H1 (cell line): ENCODE data around the gene AFF1. TPM values are rescaled to one million over a fixed set of nuclear protein-coding genes. Genes with fewer than 3 reads are reported as not detected.

ENCODE experiments used
- CTCF ChIA-PET: fragments of 300-600 bp; sonication (Branson Sonifier 250); formaldehyde crosslinking; loops from one replicate; lab custom pipeline; 2021; ENCODE audit not compliant: partially characterized antibody; lab: Charles Lee
- POLR2A ChIA-PET: fragments of 300-600 bp; sonication (Branson Sonifier 250); formaldehyde crosslinking; loops from one replicate; lab custom pipeline; 2021; ENCODE audit warnings: inconsistent platforms; ENCODE audit not compliant: partially characterized antibody; lab: Charles Lee
- DNase-seq, 2 experiments: peaks; one replicate each; pipeline versions ENCODE4 v3.0.0 to v3.0.0-alpha.2; 2010 to 2022; ENCODE audit warnings: low spot score in 2 of 2, low read depth in 1 of 2, mixed read lengths in 1 of 2
- FAIRE-seq: peaks from 2 replicates; lab custom pipeline; 2011; peaks lifted over from hg19 to GRCh38; lab: Jason Lieb, UNC
- H2AFZ ChIP-seq: 2 replicates; pipeline ENCODE4 v1.8.1; 2012; ENCODE audit warnings: low read length, inconsistent platforms
- H2AK5ac ChIP-seq: 2 replicates; pipeline ENCODE4 v1.6.1; 2013; ENCODE audit warnings: low read depth, low read length
- H2BK120ac ChIP-seq: replicated peaks from 2 replicates; pipeline ENCODE3; 2013; ENCODE audit warnings: low read depth, low read length, inconsistent platforms
- H2BK12ac ChIP-seq: 2 replicates; pipeline ENCODE4 v1.6.1; 2013; ENCODE audit warnings: low read depth, low read length
- H2BK15ac ChIP-seq: 2 replicates; pipeline ENCODE4 v1.6.1; 2013; ENCODE audit warnings: low read length
- H2BK20ac ChIP-seq: 2 replicates; pipeline ENCODE4 v1.6.1; 2013; ENCODE audit warnings: low read length
- H2BK5ac ChIP-seq: 2 replicates; pipeline ENCODE4 v1.6.1; 2013; ENCODE audit warnings: low read depth, low read length
- H3K14ac ChIP-seq: 2 replicates; pipeline ENCODE4 v1.6.1; 2013; ENCODE audit warnings: inconsistent platforms; ENCODE audit not compliant: insufficient read length
- H3K18ac ChIP-seq: 2 replicates; pipeline ENCODE4 v1.6.1; 2013; ENCODE audit warnings: low read length; ENCODE audit errors: extremely low read depth
- H3K23ac ChIP-seq: 2 replicates; pipeline ENCODE4 v1.6.1; 2013; ENCODE audit warnings: inconsistent platforms; ENCODE audit not compliant: insufficient read length
- H3K23me2 ChIP-seq: 2 replicates; pipeline ENCODE4 v1.6.1; 2013; ENCODE audit warnings: low read depth, low read length
- H3K27ac ChIP-seq: 2 replicates; pipeline ENCODE4 v1.6.1; 2011; ENCODE audit warnings: low read depth, low read length, inconsistent platforms
- H3K27me3 ChIP-seq, 4 experiments: replicated peaks in 1 of 4; 1 replicate in 1 of 4; 2 replicates in 3 of 4; pipeline versions ENCODE4 v1.6.1 to v1.8.1; 2011 to 2013; ENCODE audit warnings: low read length in 3 of 4, mild to moderate bottlenecking in 3 of 4, inconsistent platforms in 2 of 4, mixed read lengths in 2 of 4, moderate library complexity in 1 of 4; ENCODE audit not compliant: control insufficient read depth in 3 of 4, insufficient read depth in 3 of 4; ENCODE audit errors: extremely low read depth in 1 of 4
- H3K36me3 ChIP-seq, 4 experiments: 2 replicates each; pipeline versions ENCODE4 v1.6.1 to v1.8.1; 2011 to 2013; ENCODE audit warnings: mild to moderate bottlenecking in 4 of 4, low read length in 3 of 4, moderate library complexity in 2 of 4, control low read depth in 1 of 4, inconsistent platforms in 1 of 4; ENCODE audit not compliant: insufficient read depth in 4 of 4, control insufficient read depth in 2 of 4
- H3K4ac ChIP-seq: replicated peaks from 2 replicates; pipeline ENCODE3; 2013; ENCODE audit warnings: low read length, low read depth, mixed read lengths, inconsistent platforms; ENCODE audit not compliant: insufficient read length
- H3K4me1 ChIP-seq, 4 experiments: replicated peaks in 1 of 4; 1 replicate in 1 of 4; 2 replicates in 3 of 4; pipeline versions ENCODE4 v1.6.1 to v1.8.1; 2011 to 2013; ENCODE audit warnings: low read length in 3 of 4, inconsistent platforms in 2 of 4, mixed read lengths in 1 of 4; ENCODE audit not compliant: insufficient read depth in 4 of 4, control insufficient read depth in 3 of 4
- H3K4me2 ChIP-seq, 2 experiments: 2 replicates each; pipeline versions ENCODE4 v1.6.1 to v1.8.1; 2011 to 2013; ENCODE audit warnings: low read depth in 2 of 2, low read length in 2 of 2, control low read depth in 1 of 2, inconsistent platforms in 1 of 2, mild to moderate bottlenecking in 1 of 2; ENCODE audit not compliant: insufficient read depth in 1 of 2
- H3K4me3 ChIP-seq, 4 experiments: fragments of 200-600, 300-600 bp in 1 of 4; sonication (generic), shearing (Covaris generic), sonication (Bioruptor Twin) in 1 of 4; 2 replicates each; pipeline versions ENCODE4 v1.5.1 to v1.8.1; 2011 to 2016; ENCODE audit warnings: low read length in 4 of 4, low read depth in 3 of 4, control low read depth in 2 of 4, inconsistent platforms in 2 of 4, mild to moderate bottlenecking in 2 of 4, mixed read lengths in 1 of 4, moderate library complexity in 1 of 4; ENCODE audit not compliant: insufficient read depth in 2 of 4; ENCODE audit errors: extremely low read depth in 1 of 4
- H3K56ac ChIP-seq: replicated peaks from 2 replicates; pipeline ENCODE3; 2013; ENCODE audit warnings: low read depth, mild to moderate bottlenecking, mixed read lengths, low read length, inconsistent platforms; ENCODE audit not compliant: insufficient read length
- H3K79me1 ChIP-seq: 2 replicates; pipeline ENCODE4 v1.6.1; 2013; ENCODE audit warnings: low read depth, low read length, control low read depth
- H3K79me2 ChIP-seq, 2 experiments: 2 replicates each; pipeline versions ENCODE4 v1.6.1 to v1.8.1; 2012 to 2013; ENCODE audit warnings: low read length in 2 of 2, mild to moderate bottlenecking in 2 of 2, inconsistent platforms in 1 of 2; ENCODE audit not compliant: insufficient read depth in 2 of 2, control insufficient read depth in 1 of 2
- H3K9ac ChIP-seq, 4 experiments: replicated peaks in 1 of 4; 1 replicate in 1 of 4; 2 replicates in 3 of 4; pipeline versions ENCODE4 v1.6.1 to v1.8.1; 2011 to 2013; ENCODE audit warnings: low read depth in 3 of 4, low read length in 3 of 4, control low read depth in 2 of 4, mild to moderate bottlenecking in 2 of 4, moderate library complexity in 2 of 4, inconsistent platforms in 1 of 4; ENCODE audit errors: extremely low read depth in 1 of 4
- H3K9me3 ChIP-seq, 2 experiments: 2 replicates each; pipeline versions ENCODE4 v1.6.1 to v1.8.1; 2012 to 2013; ENCODE audit warnings: mild to moderate bottlenecking in 2 of 2, moderate library complexity in 2 of 2, control low read depth in 1 of 2, inconsistent platforms in 1 of 2, low read depth in 1 of 2, low read length in 1 of 2, mixed read lengths in 1 of 2; ENCODE audit not compliant: insufficient read depth in 2 of 2
- H4K20me1 ChIP-seq, 2 experiments: replicated peaks in 1 of 2; 2 replicates each; pipeline versions ENCODE3 to v1.8.1; 2011 to 2013; ENCODE audit warnings: inconsistent platforms in 2 of 2, low read length in 2 of 2, mild to moderate bottlenecking in 1 of 2; ENCODE audit not compliant: insufficient read depth in 2 of 2, control insufficient read depth in 1 of 2
- H4K5ac ChIP-seq: 2 replicates; pipeline ENCODE4 v1.6.1; 2013; ENCODE audit warnings: low read length, low read depth, mixed read lengths, inconsistent platforms; ENCODE audit not compliant: insufficient read length
- H4K8ac ChIP-seq: 2 replicates; pipeline ENCODE4 v1.8.0; 2013; ENCODE audit warnings: mild to moderate bottlenecking, moderate library complexity, low read length, inconsistent platforms; ENCODE audit not compliant: insufficient read depth; ENCODE audit errors: extremely low read depth
- H4K91ac ChIP-seq: replicated peaks from 2 replicates; pipeline ENCODE3; 2013; ENCODE audit warnings: low read length, mixed read lengths, inconsistent platforms; ENCODE audit not compliant: insufficient read length
- JUN ChIP-seq: IDR thresholded peaks from 2 replicates; pipeline ENCODE4 v1.6.1; 2011; ENCODE audit warnings: low read depth, mild to moderate bottlenecking, improper control_type of control experiment, low read length
- POU5F1 ChIP-seq: IDR thresholded peaks from 2 replicates; pipeline ENCODE4 v1.6.1; 2011; ENCODE audit warnings: low read depth, mild to moderate bottlenecking, low read length, moderate library complexity
- ZNF274 ChIP-seq: IDR thresholded peaks from 2 replicates; pipeline ENCODE4 v1.7.0; 2012; ENCODE audit warnings: low read length, borderline replicate concordance; ENCODE audit errors: extremely low read depth
- WGBS, 2 experiments: shearing (Covaris generic) in 1 of 2; methylation state at CpG; one replicate each; pipeline versions ENCODE4 v1.1.6 to v1.1.7; 2013 to 2015; ENCODE audit warnings: low lambda C conversion rate in 2 of 2, mixed read lengths in 2 of 2, inconsistent platforms in 1 of 2, low coverage in 1 of 2, missing lambda C conversion rate in 1 of 2; ENCODE audit not compliant: insufficient replicate concordance in 2 of 2, insufficient coverage in 1 of 2, insufficient read length in 1 of 2; ENCODE audit errors: extremely low coverage in 1 of 2, missing lambda C conversion rate in 1 of 2; 5-methylcytosine and 5-hydroxymethylcytosine counted together
- polyA plus RNA-seq, 7 experiments: library from polyadenylated mRNA; depleted of rRNA in 3 of 7; stranded (reverse) in 5 of 7; unstranded in 2 of 7; fragments of >200 nt in 5 of 7; fragments of 200-250 nt in 2 of 7; gene quantifications; 1 replicate in 5 of 7; 2 replicates in 1 of 7; 4 replicates in 1 of 7; pipeline versions ENCODE4 v1.2.1 to v1.2.3, GENCODE V29; 2011 to 2013; ENCODE audit warnings: missing spikeins in 2 of 7, mixed read lengths in 2 of 7
- total RNA-seq: library from RNA; stranded (reverse); fragmentation: NEBNext Ultra II Directional; extraction: Animal tissue kit (Norgen Biotek cat#: 25700); gene quantifications from 2 replicates; pipeline ENCODE4 v1.2.1, GENCODE V29; 2021
- TF ChIP-seq, protein P1 (sequence below): IDR thresholded peaks from 2 replicates; pipeline ENCODE4 v1.6.1; 2012; ENCODE audit warnings: inconsistent platforms

The AFF1 gene
- total and polyA plus RNA-seq, 2 of the 8 experiments (the other 6 are each of a cell fraction or from before 2014, with no cell fraction given), result 14.8 to 85.5 TPM

DNA sequence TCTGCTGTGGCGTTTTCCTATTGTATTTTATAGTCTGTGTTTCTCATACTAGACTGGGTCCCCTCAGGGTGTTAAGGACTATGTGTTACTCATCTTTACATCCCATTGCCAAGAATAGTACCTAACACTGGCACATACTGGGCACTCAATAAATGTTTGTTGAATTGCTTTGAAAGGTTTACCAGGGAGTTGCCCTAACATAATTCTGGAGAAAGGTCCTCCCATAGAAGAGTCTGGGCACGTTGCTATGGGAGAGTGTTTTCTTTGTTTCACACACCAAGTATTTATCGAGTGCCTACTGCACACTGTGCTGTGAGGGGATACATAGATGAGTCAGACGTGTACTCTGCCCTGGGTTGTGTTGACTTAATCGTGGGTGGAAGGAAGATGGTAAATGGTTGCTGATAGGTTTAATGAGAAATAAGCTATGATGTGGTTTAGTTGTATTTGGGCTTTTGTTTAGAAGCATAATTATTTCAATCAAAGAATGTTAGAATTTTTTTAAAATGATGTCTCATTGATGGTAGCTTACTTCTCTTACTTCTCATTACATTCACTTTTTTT is 42.9 kb downstream of the AFF1 start:
- Histone ChIP-seq H2BK15ac (no peak overlapping the region), H2BK12ac (no peak overlapping the region), H2BK5ac (no peak overlapping the region), H4K8ac (no peak overlapping the region), H2BK120ac (no peak overlapping the region), H3K4ac (no peak overlapping the region), H4K5ac (no peak overlapping the region), H3K18ac (no peak overlapping the region), H3K14ac (no peak overlapping the region), H3K4me2 (no peak overlapping the region), H3K9me3 (no peaks in the 10 kb centered on the region), H3K23me2 (no peaks in the 10 kb centered on the region), H3K27me3 (no peaks in the 10 kb centered on the region), H2BK20ac (no peak overlapping the region), H3K9ac (no peak overlapping the region; a peak in 1 of 7 replicates), H4K91ac (no peak overlapping the region), H3K36me3 (peaks cover 0 to 3% (median 0%) of the 10 kb centered on the region in 4 experiments; a peak in 1 of 8 replicates), H3K79me1 (peaks cover 3% of the 10 kb centered on the region; the same call in 1 of the 2 replicates), H3K27ac (no peak overlapping the region), H2AFZ (no peak overlapping the region), H3K79me2 (peaks cover 15 to 87% of the 10 kb centered on the region in 2 experiments), H3K4me3 (no peak overlapping the region), H4K20me1 (peaks cover 0 to 9% of the 10 kb centered on the region in 2 experiments), H3K23ac (no peak overlapping the region), H3K56ac (no peak overlapping the region), H3K4me1 (peaks cover 3 to 12% (median 6%) of the 10 kb centered on the region in 4 experiments), H2AK5ac (no peak overlapping the region; the same call in 1 of the 2 replicates)
- WGBS, 2 experiments, result 92 to 100% methylated on average over 1 to 5 of the region's 5 CpGs
- CTCF ChIA-PET, result interaction anchor here (0.9 to 1.7 kb wide), 3 partner anchors 17 to 55 kb away, joined by 3 to 6 read pairs (median 3); no protein-coding TSS in a partner anchor
- no peak for FAIRE-seq
- DNase-seq, result no peak
- POLR2A ChIA-PET, result interaction anchor here (1.1 kb wide), 1 partner anchor 29 kb away, joined by 5 read pairs; no protein-coding TSS in a partner anchor
- TF ChIP-seq JUN (no peak), ZNF274 (no peak), POU5F1 (no peak)
- TF ChIP-seq, protein P1, sequence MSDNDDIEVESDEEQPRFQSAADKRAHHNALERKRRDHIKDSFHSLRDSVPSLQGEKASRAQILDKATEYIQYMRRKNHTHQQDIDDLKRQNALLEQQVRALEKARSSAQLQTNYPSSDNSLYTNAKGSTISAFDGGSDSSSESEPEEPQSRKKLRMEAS, result no peak
